IMR-90 (cell line): ENCODE results near the gene PCARE. TPM values are rescaled to one million over a fixed set of nuclear protein-coding genes. Genes with fewer than 3 reads are reported as not detected.

Source experiments
- ATAC-seq: fragments of 200-7000 bp; cut with Tn5 transposase; 2 replicates; pipeline ENCODE4 v1.9.1; 2020; ENCODE audit warnings: low read depth, mild to moderate bottlenecking, moderate library complexity
- BruUV-seq: library from RNA; stranded (reverse); fragments of 400-500 nt; replicated peaks from 2 replicates; lab custom pipeline; 2021; lab: Mats Ljungman, UMichigan
- CTCF ChIA-PET: fragments of 300-600 bp; formaldehyde crosslinking; extraction: SDS; loops from one replicate; lab custom pipeline; 2021; ENCODE audit warnings: antibody characterized with exemption; lab: Yijun Ruan, JAX
- POLR2A ChIA-PET: fragments of 300-600 bp; sonication (Branson Sonifier 250); formaldehyde crosslinking; loops from one replicate; lab custom pipeline; 2022; ENCODE audit warnings: antibody characterized with exemption; ENCODE audit not compliant: unreplicated experiment; lab: Charles Lee
- DNase-seq: peaks from one replicate; pipeline ENCODE4 v3.0.0; 2013
- H2AFZ ChIP-seq: replicated peaks from 2 replicates; pipeline ENCODE3; 2013; ENCODE audit warnings: low read length, mild to moderate bottlenecking; ENCODE audit not compliant: poor library complexity
- H2AK5ac ChIP-seq: 2 replicates; pipeline ENCODE4 v1.6.1; 2013; ENCODE audit warnings: low read depth, low read length, inconsistent platforms
- H2AK9ac ChIP-seq: replicated peaks from 2 replicates; pipeline ENCODE3; 2013; ENCODE audit warnings: mild to moderate bottlenecking, low read depth, low read length, moderate library complexity; ENCODE audit not compliant: poor library complexity
- H2BK120ac ChIP-seq: 2 replicates; pipeline ENCODE4 v1.6.1; 2013; ENCODE audit warnings: low read depth, low read length, inconsistent platforms
- H2BK15ac ChIP-seq: 3 replicates; pipeline ENCODE4 v1.6.1; 2013; ENCODE audit warnings: low read depth, low read length, inconsistent platforms
- H2BK20ac ChIP-seq: 2 replicates; pipeline ENCODE4 v1.6.1; 2013; ENCODE audit warnings: low read depth, mild to moderate bottlenecking, inconsistent platforms, low read length, moderate library complexity
- H2BK5ac ChIP-seq: 2 replicates; pipeline ENCODE4 v1.6.1; 2013; ENCODE audit warnings: mild to moderate bottlenecking, low read depth, low read length, inconsistent platforms; ENCODE audit not compliant: poor library complexity, severe bottlenecking
- H3K14ac ChIP-seq: replicated peaks from 2 replicates; pipeline ENCODE4 v1.6.1; 2013; ENCODE audit warnings: low read depth, low read length, inconsistent platforms
- H3K18ac ChIP-seq: 2 replicates; pipeline ENCODE4 v1.6.1; 2013; ENCODE audit warnings: low read depth, low read length, control low read depth
- H3K23ac ChIP-seq: 2 replicates; pipeline ENCODE4 v1.6.1; 2013; ENCODE audit warnings: low read depth, low read length, inconsistent platforms
- H3K27ac ChIP-seq: 2 replicates; pipeline ENCODE4 v1.5.1; 2013; ENCODE audit warnings: mild to moderate bottlenecking, control low read depth, low read length; ENCODE audit not compliant: insufficient read depth
- H3K27me3 ChIP-seq: 2 replicates; pipeline ENCODE4 v1.6.1; 2013; ENCODE audit warnings: low read length; ENCODE audit not compliant: control insufficient read depth, insufficient read depth
- H3K36me3 ChIP-seq: 2 replicates; pipeline ENCODE4 v1.6.1; 2013; ENCODE audit warnings: low read length, mixed read lengths; ENCODE audit not compliant: control insufficient read depth, insufficient read depth
- H3K4ac ChIP-seq: 2 replicates; pipeline ENCODE4 v1.6.1; 2013; ENCODE audit warnings: low read depth, low read length, inconsistent platforms
- H3K4me1 ChIP-seq: 2 replicates; pipeline ENCODE4 v1.6.1; 2013; ENCODE audit warnings: low read length, mixed read lengths; ENCODE audit not compliant: control insufficient read depth, insufficient read depth
- H3K4me2 ChIP-seq: 2 replicates; pipeline ENCODE4 v1.6.1; 2013; ENCODE audit warnings: low read depth, mild to moderate bottlenecking, control low read depth, low read length, moderate library complexity
- H3K4me3 ChIP-seq: 2 replicates; pipeline ENCODE4 v1.5.1; 2013; ENCODE audit warnings: low read depth, mild to moderate bottlenecking, control low read depth, low read length, moderate library complexity; ENCODE audit not compliant: insufficient read depth
- H3K56ac ChIP-seq: 2 replicates; pipeline ENCODE4 v1.6.1; 2013; ENCODE audit warnings: low read length, inconsistent platforms; ENCODE audit not compliant: insufficient read depth; ENCODE audit errors: extremely low read depth
- H3K79me1 ChIP-seq, 2 experiments: 2 replicates each; pipeline ENCODE4 v1.6.1; 2013; ENCODE audit warnings: low read length in 2 of 2, inconsistent platforms in 1 of 2, low read depth in 1 of 2
- H3K9ac ChIP-seq: 2 replicates; pipeline ENCODE4 v1.6.1; 2013; ENCODE audit warnings: low read depth, low read length, control low read depth
- H3K9me1 ChIP-seq: 2 replicates; pipeline ENCODE4 v1.6.1; 2013; ENCODE audit warnings: low read length, inconsistent platforms; ENCODE audit not compliant: insufficient read depth
- H3K9me3 ChIP-seq: 2 replicates; pipeline ENCODE4 v1.6.1; 2013; ENCODE audit warnings: low read length; ENCODE audit not compliant: control insufficient read depth, insufficient read depth
- H4K20me1 ChIP-seq: 2 replicates; pipeline ENCODE4 v1.6.1; 2013; ENCODE audit warnings: low read length, inconsistent platforms; ENCODE audit not compliant: insufficient read depth
- H4K5ac ChIP-seq: 2 replicates; pipeline ENCODE4 v1.6.1; 2013; ENCODE audit warnings: mild to moderate bottlenecking, low read depth, low read length, control low read depth
- H4K8ac ChIP-seq, 2 experiments: 2 replicates each; pipeline ENCODE4 v1.6.1; 2013; ENCODE audit warnings: low read depth in 2 of 2, low read length in 2 of 2, control low read depth in 1 of 2, inconsistent platforms in 1 of 2
- H4K91ac ChIP-seq: 2 replicates; pipeline ENCODE4 v1.6.1; 2013; ENCODE audit warnings: low read depth, low read length, inconsistent platforms; ENCODE audit not compliant: insufficient read depth
- BHLHE40 ChIP-seq: fragments of 150-350 bp; IDR thresholded peaks from 2 replicates; pipeline ENCODE4 v1.6.1; 2016; ENCODE audit warnings: mild to moderate bottlenecking, low read depth, low read length
- CEBPB ChIP-seq: IDR thresholded peaks from 2 replicates; pipeline ENCODE4 v1.6.1; 2012; ENCODE audit warnings: low read depth, low read length, improper control_type of control experiment
- CHD1 ChIP-seq: IDR thresholded peaks from 2 replicates; pipeline ENCODE4 v1.6.1; 2012; ENCODE audit warnings: low read depth, low read length, improper control_type of control experiment
- CTCF ChIP-seq: conservative IDR thresholded peaks from 2 replicates; pipeline ENCODE4 v1.5.1; 2012; ENCODE audit warnings: mild to moderate bottlenecking, low read depth, low read length, improper control_type of control experiment
- ELK1 ChIP-seq: fragments of 150-350 bp; IDR thresholded peaks from 2 replicates; pipeline ENCODE4 v1.6.1; 2016; ENCODE audit warnings: low read depth, mild to moderate bottlenecking, low read length, moderate library complexity, borderline replicate concordance
- FOS ChIP-seq: fragments of 150-350 bp; IDR thresholded peaks from 2 replicates; pipeline ENCODE4 v1.6.1; 2016; ENCODE audit warnings: low read depth, low read length
- MAFK ChIP-seq: IDR thresholded peaks from 2 replicates; pipeline ENCODE4 v1.6.1; 2012; ENCODE audit warnings: low read depth, low read length, improper control_type of control experiment
- MAZ ChIP-seq: IDR thresholded peaks from 2 replicates; pipeline ENCODE4 v1.6.1; 2012; ENCODE audit warnings: low read depth, mild to moderate bottlenecking, low read length, improper control_type of control experiment, moderate library complexity, borderline replicate concordance
- MXI1 ChIP-seq: IDR thresholded peaks from 2 replicates; pipeline ENCODE4 v1.6.1; 2012; ENCODE audit warnings: low read depth, mild to moderate bottlenecking, low read length, moderate library complexity, borderline replicate concordance
- NFE2L2 ChIP-seq: fragments of 150-350 bp; IDR thresholded peaks from 2 replicates; pipeline ENCODE4 v1.6.1; 2016; ENCODE audit warnings: low read depth, mild to moderate bottlenecking, low read length
- POLR2A ChIP-seq: IDR thresholded peaks from 2 replicates; pipeline ENCODE4 v1.6.1; 2012; ENCODE audit warnings: mild to moderate bottlenecking, low read depth, low read length
- RAD21 ChIP-seq: IDR thresholded peaks from 2 replicates; pipeline ENCODE4 v1.6.1; 2012; ENCODE audit warnings: low read length, improper control_type of control experiment
- RCOR1 ChIP-seq: IDR thresholded peaks from 2 replicates; pipeline ENCODE4 v1.6.1; 2012; ENCODE audit warnings: mild to moderate bottlenecking, low read length, improper control_type of control experiment; ENCODE audit not compliant: insufficient replicate concordance
- RFX5 ChIP-seq: IDR thresholded peaks from 2 replicates; pipeline ENCODE4 v1.8.0; 2012; ENCODE audit warnings: low read depth, mild to moderate bottlenecking, low read length, moderate library complexity
- SMC3 ChIP-seq: fragments of 150-350 bp; IDR thresholded peaks from 2 replicates; pipeline ENCODE4 v1.6.1; 2016; ENCODE audit warnings: low read depth, mild to moderate bottlenecking, antibody characterized with exemption, low read length, moderate library complexity
- USF2 ChIP-seq: fragments of 150-350 bp; IDR thresholded peaks from 2 replicates; pipeline ENCODE4 v1.6.1; 2017; ENCODE audit warnings: mild to moderate bottlenecking, antibody characterized with exemption, low read length, low read depth
- WGBS, 2 experiments: methylation state at CpG; one replicate each; pipeline versions ENCODE4 v1.1.5 to v1.1.7; 2013; ENCODE audit warnings: missing lambda C conversion rate in 2 of 2; ENCODE audit not compliant: insufficient read length in 1 of 2; ENCODE audit errors: extremely low coverage in 2 of 2; 5-methylcytosine and 5-hydroxymethylcytosine counted together
- dilution Hi-C: fragments of 300-500 bp; cut with HindIII; formaldehyde crosslinking; loops from one replicate; pipeline ENCODE4 v1.14.3; 2018; ENCODE audit warnings: low sequenced_read_pairs; ENCODE audit not compliant: unreplicated experiment
- in situ Hi-C: fragments of 300-500 bp; cut with MboI; formaldehyde crosslinking; loops from 3 replicates; pipeline ENCODE4 v1.14.3; 2019; ENCODE audit warnings: low sequenced_read_pairs, inconsistent platforms, mixed read lengths
- intact Hi-C: fragments of 100-400 bp; cut with micrococcal nuclease; formaldehyde crosslinking; loops from 2 replicates; pipeline ENCODE4 v1.10.0; 2022
- polyA plus RNA-seq, 3 experiments: library from polyadenylated mRNA; depleted of rRNA; stranded (reverse); fragments of >200 nt; gene quantifications; 2 replicates each; pipeline ENCODE4 v1.2.3, GENCODE V29; 2012; ENCODE audit warnings: low replicate concordance in 1 of 3
- total RNA-seq: library from RNA; depleted of rRNA; stranded (reverse); fragments of >200 nt; gene quantifications from 2 replicates; pipeline ENCODE4 v1.2.3, GENCODE V29; 2012

The PCARE gene
- total and polyA plus RNA-seq, 2 of the 4 experiments (the other 2 are of a cell fraction), result not detected

DNA sequence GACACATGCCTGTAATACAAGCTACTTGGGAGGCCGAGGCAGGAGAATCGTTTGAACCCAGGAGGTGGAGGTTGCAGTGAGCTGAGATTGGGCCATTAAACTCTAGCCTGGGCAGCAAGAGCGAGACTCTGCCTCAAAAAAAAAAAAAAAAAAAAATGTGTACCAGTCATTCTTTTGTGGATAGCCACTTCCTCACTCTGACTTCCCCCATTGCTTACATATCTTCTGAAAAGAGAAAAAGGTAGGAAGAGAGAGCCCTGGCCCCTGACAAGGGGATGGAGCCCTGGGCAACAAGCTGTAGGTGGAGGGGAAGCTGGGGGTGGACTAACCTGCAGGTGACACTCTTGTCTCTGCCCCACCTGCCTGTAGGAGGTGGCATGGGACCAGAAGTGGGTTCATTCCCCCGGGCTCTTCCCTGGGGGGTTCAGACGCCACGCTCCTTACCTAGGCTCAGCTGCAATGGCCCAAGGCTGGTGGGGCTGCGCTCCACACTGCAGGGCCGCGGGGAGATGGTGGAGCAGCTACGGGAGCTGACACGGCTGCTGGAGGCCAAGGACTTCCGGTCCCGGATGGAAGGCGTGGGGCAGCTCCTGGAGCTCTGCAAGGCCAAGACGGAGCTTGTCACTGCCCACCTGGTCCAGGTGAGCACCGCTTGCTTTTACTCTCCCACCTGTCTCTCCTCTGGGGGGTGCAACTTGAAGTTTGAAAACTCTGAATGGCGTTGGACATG lies 39.1 kb downstream of the PCARE start:
- in situ Hi-C loops, result no loop called here
- POLR2A ChIA-PET, result no interaction called here
- WGBS, 2 experiments, result 95% methylated on average over 4 of the region's 17 CpGs; no CpG with 5 or more reads in 1 of the 2 experiments

More for the DNA sequence above, 39.1 kb downstream of the PCARE start:
- no peak overlapping the region for H4K8ac ChIP-seq
- no peak overlapping the region for H4K91ac ChIP-seq
- H2BK15ac ChIP-seq, result no peak overlapping the region
- no peak overlapping the region for H3K56ac ChIP-seq
- H2BK120ac ChIP-seq, result no peak overlapping the region
- H4K20me1 ChIP-seq, result no peaks in the 10 kb centered on the region
- no TSS peak for BruUV-seq
- DNase-seq, result no peak
- H3K4ac ChIP-seq, result no peak overlapping the region
- intact Hi-C loops (no loop called here), dilution Hi-C loops (no loop called here)
- no peak overlapping the region for H3K23ac ChIP-seq
- no peak overlapping the region for H2AK5ac ChIP-seq
- no peak for ATAC-seq
- no peak overlapping the region for H3K4me3 ChIP-seq
- H4K5ac ChIP-seq, result no peak overlapping the region
- no peak overlapping the region for H3K18ac ChIP-seq
- H2AK9ac ChIP-seq, result peak overlapping the region; percentile 15
- no peak overlapping the region for H3K27ac ChIP-seq
- H2BK20ac ChIP-seq, result no peak overlapping the region
- H2AFZ ChIP-seq, result no peak overlapping the region
- no peak overlapping the region for H2BK5ac ChIP-seq
- H3K9ac ChIP-seq, result no peak overlapping the region
- TF ChIP-seq SMC3 (no peak), BHLHE40 (no peak), NFE2L2 (no peak), RAD21 (no peak), RFX5 (no peak), POLR2A (no peak), CTCF (no peak), CHD1 (no peak), MAZ (no peak), MAFK (no peak), ELK1 (no peak), CEBPB (no peak), RCOR1 (no peak), USF2 (no peak), MXI1 (no peak), FOS (no peak)
- no peaks in the 10 kb centered on the region for H3K79me1 ChIP-seq
- peaks cover 14% of the 10 kb centered on the region for H3K9me1 ChIP-seq
- no peak overlapping the region for H3K14ac ChIP-seq
- no peaks in the 10 kb centered on the region for H3K27me3 ChIP-seq
- H3K36me3 ChIP-seq, result no peaks in the 10 kb centered on the region
- CTCF ChIA-PET, result no interaction called here
- no peaks in the 10 kb centered on the region for H3K9me3 ChIP-seq
- peaks cover 10% of the 10 kb centered on the region for H3K4me1 ChIP-seq
- H3K4me2 ChIP-seq, result no peak overlapping the region
